Retina (tissue), 1 donor: ENCODE results near the gene CDH2.

Experiments
- DNase-seq: peaks from one replicate; pipeline ENCODE4 v3.0.0-alpha.2; 2016

Gene CDH2

DNA sequence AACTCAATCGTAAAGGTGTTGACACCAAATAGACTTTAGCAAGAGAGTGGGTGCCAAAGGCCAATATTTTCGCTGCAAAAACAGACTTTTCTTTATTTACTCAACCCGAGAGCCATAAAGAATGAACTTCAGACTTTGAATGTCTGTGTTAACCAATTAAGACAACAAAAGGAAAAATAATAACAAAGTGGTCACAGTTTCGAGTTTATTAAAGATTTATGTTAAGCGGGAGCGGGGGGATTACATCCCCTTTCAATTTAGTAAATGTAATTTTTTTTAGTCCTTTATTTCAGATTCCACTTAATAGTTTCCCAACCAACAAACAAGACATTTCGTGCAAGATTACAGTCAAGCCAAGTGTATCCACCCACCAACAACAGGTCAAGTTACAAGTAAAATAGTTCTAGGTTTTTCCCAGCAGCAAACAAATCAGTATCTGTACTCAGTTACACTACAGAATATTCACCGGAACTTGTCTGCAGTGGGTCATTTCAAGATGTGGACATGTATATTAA, 9.0 kb downstream of the CDH2 start:
- DNase-seq = no peak

DNA sequence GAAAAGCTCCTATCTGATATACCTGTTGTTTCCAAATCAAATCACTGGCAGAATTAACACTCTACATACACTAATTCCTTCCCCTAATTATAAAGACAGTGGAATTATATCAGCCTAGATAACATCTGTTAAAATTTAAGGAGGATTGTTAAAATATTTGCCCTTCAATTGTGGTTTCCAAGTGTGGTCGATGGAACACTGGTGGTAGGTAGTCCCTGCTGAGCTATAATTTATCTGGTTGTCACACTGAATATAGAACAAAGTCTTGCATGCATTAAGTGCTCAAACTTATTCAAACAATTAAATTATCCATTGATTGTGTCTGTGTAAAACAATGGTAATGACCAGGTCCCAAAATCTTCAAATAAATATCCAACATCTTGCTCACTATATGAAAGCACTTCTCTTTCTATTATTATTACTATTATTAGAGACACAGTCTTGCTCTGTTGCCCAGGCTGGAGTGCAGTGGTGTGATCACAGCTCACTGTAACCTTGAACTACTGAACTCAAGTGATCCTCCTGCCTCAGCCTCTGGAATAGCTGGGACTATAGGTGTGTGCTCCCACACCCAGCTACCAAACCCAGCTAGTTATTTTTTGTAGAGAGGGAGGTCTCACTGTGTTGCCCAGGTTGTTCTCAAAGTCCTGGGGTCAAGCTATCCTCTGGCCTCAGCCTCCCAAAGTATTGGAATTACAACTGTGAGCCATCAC, 12.0 kb downstream of the CDH2 start:
- no peak for DNase-seq

GRCh38 chr18:28163201-28163775, 13.6 kb downstream of the CDH2 start:
- DNase-seq = no peak

GRCh38 chr18:28161608-28162599, 15.0 kb downstream of the CDH2 start:
- no peak for DNase-seq

DNA sequence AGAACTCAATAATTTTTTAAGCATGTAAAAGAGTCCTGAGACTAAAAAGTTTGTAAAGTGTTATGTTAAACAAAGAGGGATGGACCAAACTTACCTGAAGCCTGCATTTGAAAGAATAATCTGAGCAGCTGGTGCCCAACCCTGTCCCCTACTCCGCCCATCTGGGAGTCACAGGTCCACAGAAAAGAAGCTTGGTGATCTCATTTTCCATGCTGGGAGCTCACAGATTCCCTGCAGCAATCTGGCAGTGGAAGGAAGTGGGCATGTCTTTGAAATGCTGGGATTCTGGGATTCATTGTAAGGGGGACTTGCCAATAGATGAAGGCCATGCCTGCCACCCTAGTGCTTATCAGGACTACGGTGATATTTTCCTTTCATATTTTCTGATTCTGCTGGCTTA, 17.9 kb downstream of the CDH2 start:
- no peak for DNase-seq

- DNase-seq = no peak
These were observed 18.8 kb downstream of the CDH2 start for GRCh38 chr18:28158083-28158581.

DNA sequence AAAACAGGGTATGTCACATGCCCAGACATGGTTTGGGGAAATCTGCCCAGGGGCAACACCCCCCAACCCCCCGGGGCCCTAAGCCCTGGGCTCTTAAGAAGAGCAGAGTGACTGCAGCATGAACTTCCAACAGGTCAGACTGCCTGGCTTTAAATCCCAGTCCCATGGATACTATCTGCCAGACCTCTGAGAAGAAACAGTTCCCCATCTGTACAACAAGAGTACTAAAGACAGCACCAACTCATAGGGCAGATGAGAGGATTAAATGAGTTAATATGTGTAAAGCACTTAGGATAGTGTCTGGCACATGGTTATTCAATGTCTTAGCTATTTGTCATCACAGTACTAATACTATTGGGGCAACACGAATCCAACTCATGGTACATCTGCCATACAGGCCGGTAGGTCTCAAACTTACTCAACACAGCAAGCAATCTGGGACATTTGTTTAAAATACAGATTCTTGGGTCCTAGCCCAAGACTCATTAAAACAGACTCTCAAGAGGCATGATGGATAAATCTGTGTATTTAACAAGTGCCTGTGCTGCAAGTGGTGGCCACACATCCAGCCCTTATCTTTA, 23.4 kb downstream of the CDH2 start:
- DNase-seq = no peak

GRCh38 chr18:28152754-28153153, 24.2 kb downstream of the CDH2 start:
- no peak for DNase-seq

GRCh38 chr18:28152354-28152753, 24.6 kb downstream of the CDH2 start:
- no peak for DNase-seq

- DNase-seq = no peak
These were observed 25.5 kb downstream of the CDH2 start for GRCh38 chr18:28151434-28151833.

- DNase-seq = no peak
These were observed 26.0 kb downstream of the CDH2 start for GRCh38 chr18:28150925-28151324.

- no peak for DNase-seq
These were observed 27.0 kb downstream of the CDH2 start for GRCh38 chr18:28149810-28150420.

- DNase-seq = peak; percentile 55
These were observed 29.2 kb downstream of the CDH2 start for GRCh38 chr18:28147674-28148171.

DNA sequence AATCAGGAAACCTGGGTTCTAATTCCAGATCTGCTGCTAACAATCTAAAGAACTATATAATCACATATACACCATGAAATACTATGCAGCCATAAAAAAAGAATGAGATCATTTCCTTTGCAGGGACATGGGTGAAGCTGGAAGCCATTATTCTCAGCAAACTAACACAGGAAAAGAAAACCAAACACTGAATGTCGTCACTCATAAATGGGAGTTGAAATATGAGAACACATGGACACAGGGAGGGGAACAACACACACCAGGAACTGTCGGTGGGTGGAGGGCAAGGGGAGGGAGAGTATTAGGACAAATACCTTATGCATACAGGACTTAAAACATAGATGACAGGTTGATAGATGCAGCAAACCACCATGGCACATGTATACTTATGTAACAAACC, 33.2 kb downstream of the CDH2 start:
- no peak for DNase-seq

GRCh38 chr18:28138816-28139215, 38.1 kb downstream of the CDH2 start:
- no peak for DNase-seq

DNA sequence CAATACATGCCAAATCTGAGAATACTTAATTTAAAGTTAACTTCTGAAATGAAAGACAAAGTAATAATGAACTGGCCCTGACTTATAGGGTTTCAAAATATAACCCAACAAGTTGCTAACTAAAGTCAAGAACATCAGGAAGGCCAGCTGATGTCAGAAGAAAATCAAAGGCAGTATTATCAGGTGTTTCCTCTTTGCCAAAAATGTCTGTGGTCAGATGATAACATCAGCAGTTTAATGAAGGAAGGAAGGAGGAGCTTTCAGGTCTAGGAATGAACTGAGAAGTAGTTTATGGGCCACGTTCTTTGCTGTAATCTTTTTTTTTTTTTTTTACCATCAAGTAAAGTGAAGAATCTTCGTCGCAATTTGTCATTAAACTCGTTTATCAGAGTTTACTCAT, 40.9 kb downstream of the CDH2 start:
- no peak for DNase-seq

DNA sequence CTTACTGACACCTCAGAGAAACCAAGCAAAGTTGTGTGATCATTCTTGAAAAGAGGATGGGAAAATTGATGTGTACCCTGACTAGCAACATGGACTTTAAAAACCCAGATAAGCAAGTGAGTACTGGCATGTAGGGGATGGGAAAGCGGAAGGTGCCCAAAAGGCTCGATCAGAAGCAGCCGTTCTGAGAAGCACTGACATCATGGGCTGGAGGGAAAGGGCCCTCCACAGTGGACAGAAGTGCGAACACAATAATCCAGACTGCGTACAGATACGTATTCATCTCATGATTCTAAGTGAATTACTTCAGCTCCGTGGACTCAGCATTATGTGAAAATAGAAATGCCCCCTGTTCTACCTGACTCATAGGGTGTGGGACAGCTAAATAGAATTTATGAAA, 42.2 kb downstream of the CDH2 start:
- DNase-seq = no peak

- no peak for DNase-seq
These were observed 44.8 kb downstream of the CDH2 start for GRCh38 chr18:28132084-28132483.

DNA sequence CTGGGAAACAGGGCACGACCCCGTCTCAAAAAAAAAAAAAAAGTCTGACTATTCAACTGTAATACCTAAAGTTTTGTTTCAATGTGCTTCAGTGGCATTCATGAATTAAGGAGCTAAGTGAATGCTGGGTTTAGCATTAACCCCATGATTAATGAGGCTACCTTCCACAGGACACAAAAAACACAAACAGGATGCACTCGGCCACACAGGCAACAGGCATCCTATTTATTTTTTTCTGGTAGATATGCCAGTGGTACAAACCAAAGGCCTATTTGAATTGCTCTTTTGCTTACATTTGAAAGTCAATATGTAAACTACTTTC, 48.3 kb downstream of the CDH2 start:
- no peak for DNase-seq

DNA sequence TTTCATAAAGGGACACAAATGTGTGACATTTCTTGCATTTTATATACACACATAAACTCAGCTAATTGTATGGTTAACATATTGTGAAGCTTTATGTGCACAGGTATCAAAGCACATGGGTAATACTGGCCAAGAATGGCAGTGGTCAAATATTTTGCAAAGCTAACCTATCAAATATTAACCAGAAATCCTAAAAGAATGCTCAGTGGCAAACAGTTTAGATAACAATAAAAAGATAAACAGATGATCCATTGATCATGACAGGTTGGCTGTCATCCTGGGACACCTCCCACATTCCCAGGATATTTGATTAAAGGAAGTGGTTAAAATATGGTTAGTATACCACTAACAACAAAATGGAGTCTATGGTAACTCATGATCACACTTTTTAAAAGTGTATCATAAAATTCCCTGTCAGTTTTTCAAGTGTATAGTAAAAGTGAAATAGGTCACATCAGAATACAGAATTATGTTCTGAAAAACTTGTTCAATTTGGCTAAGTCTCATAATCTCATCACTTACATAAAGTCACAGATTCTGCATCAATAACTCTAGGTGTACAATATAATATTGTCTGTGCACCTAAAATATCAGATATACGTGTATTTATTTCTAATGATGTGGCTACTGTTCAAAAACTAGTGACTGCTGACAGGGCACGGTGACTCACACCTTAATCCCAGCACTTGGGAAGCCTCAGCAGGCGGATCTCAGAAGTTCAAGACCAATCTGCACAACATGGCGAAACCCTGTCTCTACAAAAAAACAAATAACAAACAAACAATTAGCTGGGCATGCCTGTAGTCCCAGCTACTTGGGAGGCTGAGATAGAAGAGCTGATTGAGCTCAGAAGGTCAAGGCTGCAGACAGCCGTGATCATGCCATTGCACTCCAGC, 48.9 kb downstream of the CDH2 start:
- DNase-seq = no peak

DNA sequence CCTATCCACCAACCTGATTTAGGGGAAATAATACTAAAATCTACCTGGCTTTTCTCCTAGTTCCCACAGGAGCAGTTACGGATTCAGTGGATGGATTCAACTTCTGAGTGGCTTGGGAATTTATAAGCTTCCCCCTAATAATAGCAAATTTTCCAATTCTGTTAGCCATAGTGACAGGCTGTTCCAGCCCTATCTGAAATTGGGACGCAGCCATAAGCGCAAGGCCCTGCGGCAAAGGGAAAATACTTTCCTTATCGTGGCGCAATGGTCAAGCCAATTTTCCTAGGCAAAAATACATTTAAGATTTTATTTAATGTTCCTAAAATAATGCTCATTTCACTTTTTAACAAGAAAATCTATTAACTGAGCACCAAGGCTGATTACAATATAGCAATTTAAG, 49.7 kb downstream of the CDH2 start:
- DNase-seq = no peak
